HepG2 (cell line): ENCODE data around the gene PTMA. TPM values are rescaled to one million over a fixed set of nuclear protein-coding genes. Genes with fewer than 3 reads are reported as not detected.

Experiments used
- ATAC-seq: fragments of 200-7000 bp; cut with Tn5 transposase; 3 replicates; pipeline ENCODE4 v1.9.1; 2020; ENCODE audit warnings: mild to moderate bottlenecking, moderate library complexity
- BruUV-seq: library from RNA; stranded (reverse); fragments of 400-500 nt; replicated peaks from 2 replicates; lab custom pipeline; 2021; lab: Mats Ljungman, UMichigan
- CTCF ChIA-PET: fragments of 300-600 bp; formaldehyde crosslinking; extraction: SDS; loops from one replicate; lab custom pipeline; 2021; ENCODE audit warnings: low total read pairs, inconsistent platforms, low intra/inter-chr PET ratio; lab: Yijun Ruan, JAX
- POLR2A ChIA-PET: fragments of 350-600 bp; sonication (Branson Sonifier 250); formaldehyde crosslinking; loops from one replicate; lab custom pipeline; 2020; ENCODE audit warnings: antibody characterized with exemption, inconsistent platforms; lab: Yijun Ruan, JAX
- DNase-seq: peaks from one replicate; pipeline ENCODE4 v3.0.0-alpha.2; 2015; ENCODE audit warnings: low spot score
- FAIRE-seq: peaks from 3 replicates; lab custom pipeline; 2011; peaks lifted over from hg19 to GRCh38; lab: Jason Lieb, UNC
- H2AFZ ChIP-seq: one replicate; pipeline ENCODE4 v1.6.1; 2011; ENCODE audit warnings: low read length, inconsistent platforms
- H3K27ac ChIP-seq: fragments of 300-600 bp; 3 replicates; pipeline ENCODE4 v1.8.0; 2011; ENCODE audit warnings: mixed run types, mild to moderate bottlenecking, mixed read lengths, low read length, inconsistent platforms; ENCODE audit not compliant: insufficient read depth; ENCODE audit errors: extremely low read length
- H3K27me3 ChIP-seq, 2 experiments: fragments of 200-600 bp in 1 of 2; 2 replicates in 1 of 2; 3 replicates in 1 of 2; pipeline versions ENCODE4 v1.6.0 to v1.8.0; 2011; ENCODE audit warnings: low read length in 2 of 2, mild to moderate bottlenecking in 2 of 2, moderate library complexity in 2 of 2, inconsistent platforms in 1 of 2; ENCODE audit not compliant: insufficient read depth in 2 of 2, control insufficient read depth in 1 of 2
- H3K36me3 ChIP-seq, 2 experiments: fragments of 200-600 bp in 1 of 2; replicated peaks in 1 of 2; 2 replicates in 1 of 2; 3 replicates in 1 of 2; pipeline versions ENCODE4 v1.5.1 to v1.8.0; 2011; ENCODE audit warnings: low read length in 2 of 2, inconsistent platforms in 1 of 2; ENCODE audit not compliant: insufficient read depth in 2 of 2, control insufficient read depth in 1 of 2
- H3K4me1 ChIP-seq: 2 replicates; pipeline ENCODE4 v1.5.1; 2012; ENCODE audit warnings: low read length, inconsistent platforms; ENCODE audit not compliant: insufficient read depth
- H3K4me2 ChIP-seq: 2 replicates; pipeline ENCODE4 v1.6.0; 2011; ENCODE audit warnings: low read depth, low read length, inconsistent platforms
- H3K4me3 ChIP-seq, 3 experiments: fragments of 200-600 bp in 1 of 3; sonication (generic), shearing (Covaris generic) in 1 of 3; replicated peaks in 1 of 3; 2 replicates each; pipeline ENCODE4 v1.5.1; 2011 to 2016; ENCODE audit warnings: low read length in 3 of 3, inconsistent platforms in 2 of 3, low read depth in 2 of 3, mild to moderate bottlenecking in 2 of 3, control low read depth in 1 of 3, mixed read lengths in 1 of 3; ENCODE audit not compliant: insufficient read depth in 1 of 3
- H3K79me2 ChIP-seq: one replicate; pipeline ENCODE4 v1.6.1; 2011; ENCODE audit warnings: low read length, inconsistent platforms; ENCODE audit not compliant: insufficient read depth
- H3K9ac ChIP-seq: 2 replicates; pipeline ENCODE4 v1.6.0; 2011; ENCODE audit warnings: mild to moderate bottlenecking, low read depth, low read length, inconsistent platforms; ENCODE audit not compliant: insufficient read depth
- H3K9me3 ChIP-seq: 2 replicates; pipeline ENCODE4 v1.5.1; 2012; ENCODE audit warnings: mild to moderate bottlenecking, low read length
- H4K20me1 ChIP-seq: 2 replicates; pipeline ENCODE4 v1.6.0; 2011; ENCODE audit warnings: inconsistent platforms, mild to moderate bottlenecking, low read length, moderate library complexity; ENCODE audit not compliant: insufficient read depth
- DZIP1 ChIP-seq: sonication (generic); formaldehyde crosslinking; IDR thresholded peaks from 2 replicates; pipeline ENCODE4 v1.5.0; 2020; ENCODE audit warnings: mild to moderate bottlenecking, missing genetic modification reagents
- GABPB1 ChIP-seq: IDR thresholded peaks from 2 replicates; pipeline ENCODE4 v1.6.1; 2016; ENCODE audit warnings: mild to moderate bottlenecking, missing genetic modification reagents, moderate library complexity, missing compliant biosample characterization
- NFIB ChIP-seq: sonication (generic); formaldehyde crosslinking; IDR thresholded peaks from 2 replicates; pipeline ENCODE4 v1.9.0; 2021; ENCODE audit warnings: missing genetic modification reagents, mild to moderate bottlenecking, borderline replicate concordance
- PHF20 ChIP-seq: sonication (generic); formaldehyde crosslinking; IDR thresholded peaks from 2 replicates; pipeline ENCODE4 v1.5.0; 2020; ENCODE audit warnings: mild to moderate bottlenecking, missing genetic modification reagents
- RBM39 ChIP-seq: fragments of 200-400 bp; formaldehyde crosslinking; IDR thresholded peaks from one replicate; pipeline ENCODE4 v1.6.1; 2018; ENCODE audit warnings: antibody characterized with exemption, mild to moderate bottlenecking, low read depth, low read length; ENCODE audit not compliant: poor library complexity, severe bottlenecking
- ZBTB49 ChIP-seq: sonication (generic); formaldehyde crosslinking; IDR thresholded peaks from 2 replicates; pipeline ENCODE4 v1.4.0; 2020; ENCODE audit warnings: missing genetic modification reagents, borderline replicate concordance
- ZMYM2 ChIP-seq: sonication (generic); formaldehyde crosslinking; IDR thresholded peaks from 2 replicates; pipeline ENCODE4 v1.8.0; 2022; ENCODE audit warnings: mild to moderate bottlenecking, missing genetic modification reagents
- ZNF121 ChIP-seq: sonication (generic); formaldehyde crosslinking; IDR thresholded peaks from 2 replicates; pipeline ENCODE4 v1.5.0; 2020; ENCODE audit warnings: mild to moderate bottlenecking, missing genetic modification reagents
- ZNF619 ChIP-seq: sonication (generic); formaldehyde crosslinking; IDR thresholded peaks from 2 replicates; pipeline ENCODE4 v1.4.0; 2020; ENCODE audit warnings: mild to moderate bottlenecking, missing genetic modification reagents
- WGBS: methylation state at CpG from one replicate; pipeline ENCODE4 v1.1.6; 2017; ENCODE audit warnings: low lambda C conversion rate; 5-methylcytosine and 5-hydroxymethylcytosine counted together
- in situ Hi-C: cut with HindIII; loops from 2 replicates; pipeline ENCODE4 v1.10.0; 2017; ENCODE audit warnings: low pct_unique_long_range_greater_than_20kb; ENCODE audit not compliant: extremely low pct_ligation_motif_present
- intact Hi-C: fragments of 100-400 bp; cut with micrococcal nuclease; formaldehyde crosslinking; loops from one replicate; pipeline ENCODE4 v1.10.0; 2022; ENCODE audit not compliant: unreplicated experiment
- polyA plus RNA-seq, 8 experiments: library from polyadenylated mRNA; depleted of rRNA in 3 of 8; stranded (reverse) in 7 of 8; unstranded in 1 of 8; fragments of >200 nt; fragmentation: Illumina TruSeq in 4 of 8; extraction: Trizol in 4 of 8; gene quantifications; 2 replicates each; pipeline versions ENCODE4 v1.2.1 to v1.2.3, GENCODE V29; 2011 to 2016; ENCODE audit warnings: low read depth in 4 of 8, missing spikeins in 1 of 8, mixed read lengths in 1 of 8; ENCODE audit not compliant: insufficient read depth in 1 of 8
- total RNA-seq, 5 experiments: library from RNA; depleted of rRNA; stranded (reverse); fragments of >200 nt; fragmentation: Illumina TruSeq; extraction: Trizol; gene quantifications; 2 replicates each; pipeline ENCODE4 v1.2.3, GENCODE V29; 2016; ENCODE audit warnings: low read depth in 1 of 5
- TF ChIP-seq, protein P1 (sequence below): sonication (generic); formaldehyde crosslinking; IDR thresholded peaks from 2 replicates; pipeline ENCODE4 v1.4.0; 2020; ENCODE audit warnings: missing genetic modification reagents, mild to moderate bottlenecking, borderline replicate concordance

Gene PTMA
- total and polyA plus RNA-seq, 2 of the 13 experiments (the other 11 are each of a cell fraction or from before 2014, with no cell fraction given): 190 to 1,086 TPM

DNA sequence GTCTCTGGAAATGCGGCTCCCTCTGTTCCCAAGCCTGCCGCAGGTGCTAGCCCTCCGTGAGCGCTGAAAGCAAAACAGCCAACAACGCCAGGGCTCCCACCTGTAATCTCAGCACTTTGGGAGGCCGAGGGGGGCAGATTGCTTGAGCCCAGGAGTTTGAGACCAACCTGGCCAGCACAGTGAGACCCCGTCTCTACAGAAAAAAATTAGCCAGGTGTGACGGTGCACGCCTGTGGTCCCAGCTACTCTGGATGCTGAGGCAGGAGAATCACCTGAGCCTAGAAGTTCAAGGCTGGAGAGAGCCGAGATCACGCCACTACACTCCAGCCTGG lies 41.3 kb upstream of the PTMA start:
- Histone ChIP-seq H3K79me2 (no peaks in the 10 kb centered on the region), H2AFZ (no peak overlapping the region), H3K36me3 (no peaks in the 10 kb centered on the region), H3K4me1 (peaks cover 45% of the 10 kb centered on the region), H3K27ac (no peak overlapping the region), H4K20me1 (no peaks in the 10 kb centered on the region), H3K9ac (peak overlapping the region; percentile 62; the same call in 1 of the 2 replicates), H3K4me2 (peak overlapping the region; percentile 99), H3K9me3 (no peaks in the 10 kb centered on the region), H3K27me3 (peaks cover 0 to 43% of the 10 kb centered on the region in 2 experiments; a peak in 3 of 5 replicates), H3K4me3 (peak overlapping the region; percentile 62 to 77 (median 65); a peak in 5 of 6 replicates)
- WGBS: 5% methylated on average over 11 of the region's 11 CpGs
- ChIA-PET CTCF (no interaction called here), POLR2A (interaction anchor here (0.7 to 1.9 kb wide), 13 partner anchors 8 to 202 kb away, joined by 3 to 14 read pairs (median 5); partner anchors contain the start of genes NCL, PDE6D and PTMA)
- no TSS peak for BruUV-seq
- no peak for ATAC-seq
- no peak for TF ChIP-seq ZBTB49
- no peak for TF ChIP-seq ZNF619 (CRISPR knock-in tag)
- peak; percentile 93 for TF ChIP-seq ZNF121
- TF ChIP-seq, protein P1, sequence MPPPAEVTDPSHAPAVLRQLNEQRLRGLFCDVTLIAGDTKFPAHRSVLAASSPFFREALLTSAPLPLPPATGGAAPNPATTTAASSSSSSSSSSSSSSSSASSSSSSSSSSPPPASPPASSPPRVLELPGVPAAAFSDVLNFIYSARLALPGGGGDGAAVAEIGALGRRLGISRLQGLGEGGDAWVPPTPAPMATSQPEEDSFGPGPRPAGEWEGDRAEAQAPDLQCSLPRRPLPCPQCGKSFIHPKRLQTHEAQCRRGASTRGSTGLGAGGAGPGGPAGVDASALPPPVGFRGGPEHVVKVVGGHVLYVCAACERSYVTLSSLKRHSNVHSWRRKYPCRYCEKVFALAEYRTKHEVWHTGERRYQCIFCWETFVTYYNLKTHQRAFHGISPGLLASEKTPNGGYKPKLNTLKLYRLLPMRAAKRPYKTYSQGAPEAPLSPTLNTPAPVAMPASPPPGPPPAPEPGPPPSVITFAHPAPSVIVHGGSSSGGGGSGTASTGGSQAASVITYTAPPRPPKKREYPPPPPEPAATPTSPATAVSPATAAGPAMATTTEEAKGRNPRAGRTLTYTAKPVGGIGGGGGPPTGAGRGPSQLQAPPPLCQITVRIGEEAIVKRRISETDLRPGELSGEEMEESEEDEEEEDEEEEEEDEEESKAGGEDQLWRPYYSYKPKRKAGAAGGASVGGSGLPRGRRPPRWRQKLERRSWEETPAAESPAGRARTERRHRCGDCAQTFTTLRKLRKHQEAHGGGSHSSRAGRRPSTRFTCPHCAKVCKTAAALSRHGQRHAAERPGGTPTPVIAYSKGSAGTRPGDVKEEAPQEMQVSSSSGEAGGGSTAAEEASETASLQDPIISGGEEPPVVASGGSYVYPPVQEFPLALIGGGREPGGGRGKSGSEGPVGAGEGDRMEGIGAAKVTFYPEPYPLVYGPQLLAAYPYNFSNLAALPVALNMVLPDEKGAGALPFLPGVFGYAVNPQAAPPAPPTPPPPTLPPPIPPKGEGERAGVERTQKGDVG (CRISPR knock-in tag): peak; percentile 4; the same call in 1 of the 2 replicates
- TF ChIP-seq DZIP1 (CRISPR knock-in tag): peak; percentile 1; the same call in 1 of the 2 replicates
- no peak for TF ChIP-seq NFIB (CRISPR knock-in tag)
- TF ChIP-seq ZMYM2: 0 out of 2 replicates have a peak, but pooled peaks have one; percentile 6
- no peak for TF ChIP-seq GABPB1
- peak; percentile 17 for TF ChIP-seq RBM39
- 0 out of 2 replicates have a peak, but pooled peaks have one; percentile 11 for TF ChIP-seq PHF20
- no peak for FAIRE-seq
- DNase-seq: no peak
- in situ Hi-C loops (no loop called here), intact Hi-C loops (no loop called here)
